HEK293T (cell line): ENCODE measurements around the gene CFAP73.

ENCODE experiments used
- CTCF ChIA-PET: fragments of 350-600 bp; formaldehyde crosslinking; extraction: SDS; loops from one replicate; lab custom pipeline; 2021; ENCODE audit warnings: antibody characterized with exemption, inconsistent platforms; lab: Yijun Ruan, JAX
- POLR2A ChIA-PET: fragments of 350-600 bp; formaldehyde crosslinking; extraction: SDS; loops from one replicate; lab custom pipeline; 2020; ENCODE audit warnings: antibody characterized with exemption, inconsistent platforms; lab: Yijun Ruan, JAX
- DNase-seq: peaks from one replicate; pipeline ENCODE4 v3.0.0; 2012; ENCODE audit warnings: mixed read lengths; ENCODE audit errors: extremely low spot score
- ARNT ChIP-seq: fragments of 450-650 bp; IDR thresholded peaks from 2 replicates; pipeline ENCODE4 v1.6.1; 2017; ENCODE audit warnings: mild to moderate bottlenecking
- BHLHE40 ChIP-seq: fragments of 450-650 bp; IDR thresholded peaks from 2 replicates; pipeline ENCODE4 v1.6.1; 2016; ENCODE audit warnings: mild to moderate bottlenecking, moderate library complexity, borderline replicate concordance
- CTBP1 ChIP-seq: fragments of 450-650 bp; IDR thresholded peaks from 2 replicates; pipeline ENCODE4 v1.6.1; 2016; ENCODE audit warnings: borderline replicate concordance
- ELF4 ChIP-seq: fragments of 450-650 bp; IDR thresholded peaks from 2 replicates; pipeline ENCODE4 v1.6.1; 2017; ENCODE audit warnings: antibody characterized with exemption
- FOXA1 ChIP-seq: fragments of 450-650 bp; IDR thresholded peaks from 2 replicates; pipeline ENCODE4 v1.6.1; 2016; ENCODE audit warnings: mild to moderate bottlenecking
- FOXK2 ChIP-seq: fragments of 450-650 bp; IDR thresholded peaks from 2 replicates; pipeline ENCODE4 v1.6.1; 2016; ENCODE audit warnings: mild to moderate bottlenecking
- FOXM1 ChIP-seq: fragments of 450-650 bp; IDR thresholded peaks from 2 replicates; pipeline ENCODE4 v1.6.1; 2017; ENCODE audit warnings: mild to moderate bottlenecking, borderline replicate concordance
- HDGF ChIP-seq: fragments of 450-650 bp; IDR thresholded peaks from 2 replicates; pipeline ENCODE4 v1.6.1; 2017; ENCODE audit warnings: antibody characterized with exemption, borderline replicate concordance
- L3MBTL2 ChIP-seq: fragments of 450-650 bp; conservative IDR thresholded peaks from 2 replicates; pipeline ENCODE4 v1.6.1; 2016; ENCODE audit warnings: mild to moderate bottlenecking
- LEF1 ChIP-seq: fragments of 450-650 bp; IDR thresholded peaks from 2 replicates; pipeline ENCODE4 v1.6.1; 2017; ENCODE audit warnings: mild to moderate bottlenecking, borderline replicate concordance
- NFRKB ChIP-seq: fragments of 450-650 bp; IDR thresholded peaks from 2 replicates; pipeline ENCODE4 v1.6.1; 2016; ENCODE audit warnings: mild to moderate bottlenecking, moderate library complexity
- SP1 ChIP-seq: fragments of 450-650 bp; IDR thresholded peaks from 2 replicates; pipeline ENCODE4 v1.6.1; 2017
- SUZ12 ChIP-seq: fragments of 450-650 bp; IDR thresholded peaks from 2 replicates; pipeline ENCODE4 v1.6.1; 2016; ENCODE audit warnings: mild to moderate bottlenecking
- TARDBP ChIP-seq: fragments of 450-650 bp; IDR thresholded peaks from 2 replicates; pipeline ENCODE4 v1.6.1; 2016
- ZNF384 ChIP-seq: fragments of 450-650 bp; IDR thresholded peaks from 2 replicates; pipeline ENCODE4 v1.6.1; 2016
- TF ChIP-seq, protein P1 (sequence below): fragments of 450-650 bp; IDR thresholded peaks from 2 replicates; pipeline ENCODE4 v1.6.1; 2016

CFAP73 gene

DNA sequence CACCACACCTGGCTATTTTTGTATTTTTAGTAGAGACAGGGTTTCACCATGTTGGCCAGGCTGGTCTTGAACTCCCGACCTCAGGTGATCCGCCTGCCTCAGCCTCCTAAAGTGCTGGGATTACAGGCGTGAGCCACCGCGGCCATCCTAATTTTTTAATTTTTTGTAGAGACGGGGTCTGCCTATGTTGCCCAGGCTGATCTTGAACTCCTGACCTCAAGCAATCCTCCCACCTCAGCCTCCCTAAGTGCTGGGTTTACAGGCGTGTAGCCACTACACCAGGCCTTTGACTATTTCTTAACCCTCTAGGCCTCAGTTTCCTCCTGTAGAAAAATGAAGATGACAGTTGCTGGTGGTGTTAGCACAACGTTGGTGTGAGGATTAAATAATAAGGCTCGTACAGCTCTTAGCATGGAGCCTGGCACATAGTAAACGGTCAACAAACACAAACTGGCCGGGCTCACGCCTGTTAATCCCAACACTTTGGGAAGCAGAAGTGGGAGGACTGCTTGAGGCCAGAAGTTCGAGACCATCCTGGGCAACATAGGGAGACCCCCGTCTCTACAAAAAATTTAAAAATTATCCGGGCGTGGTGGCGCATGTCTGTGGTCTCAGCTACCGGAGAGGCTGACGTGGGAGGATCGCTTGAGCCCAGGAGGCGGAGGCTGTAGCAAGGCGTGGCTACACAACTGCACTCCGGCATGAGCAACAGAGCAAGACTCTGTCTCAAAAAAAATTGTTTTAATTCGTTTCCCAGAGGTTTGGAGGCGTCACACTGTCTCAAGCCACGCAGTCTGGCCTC, 34.8 kb downstream of the CFAP73 start:
- ChIA-PET CTCF (interaction anchor here (1.0 kb wide), 1 partner anchor 31 kb away, joined by 3 read pairs; no protein-coding TSS in a partner anchor), POLR2A (interaction anchor here (1.2 to 2.0 kb wide), 3 partner anchors 12 to 37 kb away, joined by 3 to 7 read pairs (median 5); partner anchors contain the start of gene TPCN1)
- TF ChIP-seq FOXM1 (no peak), ELF4 (no peak), SUZ12 (no peak), ZNF384 (no peak), TARDBP (no peak), FOXA1 (no peak), LEF1 (no peak), HDGF (no peak), BHLHE40 (no peak), ARNT (no peak), FOXK2 (no peak), CTBP1 (no peak), SP1 (no peak)
- TF ChIP-seq, protein P1, sequence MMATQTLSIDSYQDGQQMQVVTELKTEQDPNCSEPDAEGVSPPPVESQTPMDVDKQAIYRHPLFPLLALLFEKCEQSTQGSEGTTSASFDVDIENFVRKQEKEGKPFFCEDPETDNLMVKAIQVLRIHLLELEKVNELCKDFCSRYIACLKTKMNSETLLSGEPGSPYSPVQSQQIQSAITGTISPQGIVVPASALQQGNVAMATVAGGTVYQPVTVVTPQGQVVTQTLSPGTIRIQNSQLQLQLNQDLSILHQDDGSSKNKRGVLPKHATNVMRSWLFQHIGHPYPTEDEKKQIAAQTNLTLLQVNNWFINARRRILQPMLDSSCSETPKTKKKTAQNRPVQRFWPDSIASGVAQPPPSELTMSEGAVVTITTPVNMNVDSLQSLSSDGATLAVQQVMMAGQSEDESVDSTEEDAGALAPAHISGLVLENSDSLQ: no peak
- DNase-seq: no peak

DNA sequence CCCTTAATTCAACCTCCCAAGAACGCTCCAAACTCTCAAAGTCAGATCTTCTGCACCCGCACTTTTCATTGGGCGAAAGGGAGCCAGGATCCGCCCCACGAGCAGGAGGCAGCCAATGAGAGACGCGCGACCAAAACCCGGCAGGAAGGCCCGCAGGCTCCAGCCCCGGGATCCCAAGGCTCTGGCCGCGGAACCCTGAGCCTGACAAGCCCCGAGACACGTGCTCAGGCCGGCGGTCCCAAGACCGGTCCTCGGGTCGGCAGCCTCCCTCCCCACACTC, 35.3 kb downstream of the CFAP73 start:
- ChIA-PET POLR2A (interaction anchor here (0.7 to 2.0 kb wide), 12 partner anchors 8 to 237 kb away, joined by 3 to 7 read pairs (median 3); partner anchors contain the start of genes SDSL and TPCN1), CTCF (interaction anchor here (1.0 kb wide), 1 partner anchor 31 kb away, joined by 3 read pairs; no protein-coding TSS in a partner anchor)
- DNase-seq: peak; percentile 87
- TF ChIP-seq SP1: no peak
- no peak for TF ChIP-seq ARNT
- TF ChIP-seq ZNF384: no peak
- no peak for TF ChIP-seq FOXA1
- TF ChIP-seq, protein P1: no peak
- TF ChIP-seq NFRKB: no peak
- TF ChIP-seq CTBP1: no peak
- no peak for TF ChIP-seq FOXK2
- no peak for TF ChIP-seq HDGF
- no peak for TF ChIP-seq SUZ12
- TF ChIP-seq ELF4: no peak
- no peak for TF ChIP-seq BHLHE40
- TF ChIP-seq TARDBP: no peak
- no peak for TF ChIP-seq LEF1

DNA sequence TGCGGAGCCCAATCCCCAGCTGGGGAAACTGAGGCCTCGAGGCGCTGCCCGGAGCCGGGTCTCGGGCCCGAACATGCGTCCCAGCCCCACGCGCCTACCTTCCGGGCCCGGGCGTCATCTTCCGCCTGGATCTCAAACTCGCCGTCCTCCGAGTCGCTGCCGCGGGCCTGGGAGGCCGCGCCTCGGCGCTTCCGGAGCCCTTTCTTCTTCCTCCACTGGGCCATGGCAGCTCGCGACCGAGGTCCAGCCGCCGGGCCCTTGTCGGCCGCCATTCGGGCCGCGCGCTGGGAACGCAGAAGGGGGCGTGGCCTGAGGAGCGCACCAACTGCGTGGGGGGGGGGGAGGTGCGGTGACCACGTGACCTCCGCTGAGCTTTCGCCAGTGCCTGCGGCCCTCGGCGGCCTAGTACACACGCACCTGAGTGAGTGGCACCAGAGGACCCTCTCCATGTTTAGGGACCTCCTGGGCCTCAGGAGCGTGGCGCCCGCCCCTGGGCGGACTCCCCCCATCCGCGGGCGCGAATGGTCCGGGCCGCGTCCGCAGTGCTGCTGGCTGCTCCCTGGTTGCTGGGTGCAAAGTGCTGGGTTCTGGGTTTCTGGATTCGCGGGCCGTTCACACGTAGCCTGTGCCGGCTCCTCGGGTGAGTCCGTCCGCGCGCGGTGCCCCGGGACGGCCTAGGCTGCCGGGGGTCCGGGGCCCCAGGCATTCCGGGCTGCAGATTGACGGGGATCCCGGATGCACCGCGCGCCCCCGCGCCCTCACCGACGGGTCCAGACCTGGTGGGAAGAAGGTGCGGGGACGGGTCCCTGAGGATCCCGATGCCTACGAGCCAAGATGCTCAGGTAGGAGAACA, 35.9 kb downstream of the CFAP73 start, which contains the start of the genes DDX54 and RITA1:
Gene DDX54 (minus strand): TSS at position 299 of the 853 bp plus-strand sequence. CDS start 27 bp downstream, at position 272.
Gene RITA1 (plus strand): TSS at position 542 of the 853 bp plus-strand sequence. CDS start 1,026 bp downstream, outside the sequence.
- CTCF ChIA-PET: interaction anchor here (1.0 kb wide), 1 partner anchor 32 kb away, joined by 3 read pairs; no protein-coding TSS in a partner anchor
- peak; percentile 68 for TF ChIP-seq ELF4
- no peak for TF ChIP-seq HDGF
- peak; percentile 83 for TF ChIP-seq NFRKB
- TF ChIP-seq L3MBTL2: peak; percentile 91
- TF ChIP-seq SUZ12: no peak
- TF ChIP-seq CTBP1: no peak
- TF ChIP-seq FOXA1: no peak
- no peak for TF ChIP-seq TARDBP
- no peak for TF ChIP-seq FOXK2
- peak; percentile 81 for TF ChIP-seq BHLHE40
- peak; percentile 74; the same call in 1 of the 2 replicates for TF ChIP-seq LEF1
- TF ChIP-seq, protein P1: peak; percentile 82
- 0 out of 2 replicates have a peak, but pooled peaks have one; percentile 37 for TF ChIP-seq ARNT
- no peak for TF ChIP-seq SP1
- no peak for TF ChIP-seq ZNF384
- TF ChIP-seq FOXM1: peak; percentile 66; the same call in 1 of the 2 replicates
- POLR2A ChIA-PET: interaction anchor here (0.7 to 2.0 kb wide), 12 partner anchors 8 to 237 kb away, joined by 3 to 7 read pairs (median 3); partner anchors contain the start of genes SDSL and TPCN1

DNA sequence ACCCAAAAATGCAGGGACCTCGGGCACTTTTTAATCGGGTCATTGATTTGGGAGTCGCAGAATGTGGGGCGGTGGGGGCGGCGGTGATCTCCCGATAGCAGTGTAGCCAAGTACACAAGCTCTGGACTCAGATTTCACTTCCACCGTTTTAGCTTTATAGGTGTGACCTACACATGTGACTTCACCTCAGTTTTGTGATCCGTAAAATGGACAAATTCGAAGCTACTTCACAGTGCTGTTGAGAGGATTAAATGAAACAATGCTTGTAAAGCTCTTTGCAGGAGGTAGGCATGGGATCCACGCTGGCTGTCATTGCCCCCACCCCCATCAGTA, 36.5 kb downstream of the CFAP73 start:
- TF ChIP-seq CTBP1 (no peak), L3MBTL2 (peak; percentile 43; the same call in 1 of the 2 replicates)
- ChIA-PET POLR2A (interaction anchor here (0.9 to 2.0 kb wide), 7 partner anchors 9 to 79 kb away, joined by 3 to 7 read pairs (median 3); partner anchors contain the start of gene TPCN1), CTCF (no interaction called here)
- DNase-seq: no peak

More for the DNA sequence above, 35.9 kb downstream of the CFAP73 start, which contains the start of the genes DDX54 and RITA1:
- peak; percentile 82 for DNase-seq

DNA sequence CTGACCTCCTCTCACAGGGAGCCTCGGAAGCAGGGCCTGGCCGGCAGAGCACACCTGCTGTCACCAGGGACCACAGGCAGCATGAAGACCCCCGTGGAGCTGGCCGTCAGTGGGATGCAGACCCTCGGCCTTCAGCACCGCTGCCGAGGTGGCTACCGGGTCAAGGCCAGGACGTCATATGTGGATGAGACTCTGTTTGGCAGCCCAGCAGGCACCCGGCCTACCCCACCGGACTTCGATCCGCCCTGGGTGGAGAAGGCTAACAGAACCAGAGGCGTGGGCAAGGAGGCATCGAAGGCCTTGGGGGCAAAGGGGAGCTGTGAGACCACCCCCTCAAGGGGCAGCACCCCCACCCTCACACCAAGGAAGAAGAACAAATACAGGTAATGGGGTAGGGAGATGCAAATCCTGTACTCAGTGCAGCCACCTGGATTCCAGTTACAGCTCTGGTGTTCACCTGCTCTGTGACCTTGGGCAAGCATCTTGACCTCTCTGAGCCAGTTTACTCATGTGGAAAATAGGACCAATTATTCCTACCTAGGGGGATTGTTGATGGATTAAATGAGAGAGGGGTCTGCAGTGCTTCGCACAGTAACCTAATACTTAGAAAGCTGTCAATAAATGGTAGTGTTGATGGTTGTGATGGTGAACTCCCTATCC, 37.3 kb downstream of the CFAP73 start:
- TF ChIP-seq NFRKB (no peak), HDGF (no peak), SP1 (no peak), ZNF384 (no peak), TARDBP (no peak), BHLHE40 (no peak), FOXM1 (no peak), ARNT (no peak), LEF1 (no peak), CTBP1 (no peak), ELF4 (no peak), FOXK2 (no peak), FOXA1 (no peak), SUZ12 (no peak), L3MBTL2 (no peak)
- TF ChIP-seq, protein P1: no peak
- ChIA-PET POLR2A (interaction anchor here (1.6 kb wide), 1 partner anchor 9 kb away, joined by 7 read pairs; no protein-coding TSS in a partner anchor), CTCF (no interaction called here)
- no peak for DNase-seq
